HG02885 (cell line): ENCODE data around the gene CCSER1.
"Not testable (repeated sequence)": the region's sequence is repeated elsewhere in the genome, so short reads cannot be mapped to it uniquely, and the experiment has no call there.

Source experiments
- ATAC-seq: cut with Tn5 transposase; IDR thresholded peaks from one replicate; pipeline ENCODE4 v1.9.1; 2021; ENCODE audit warnings: mild to moderate bottlenecking; ENCODE audit not compliant: unreplicated experiment, poor library complexity

CCSER1 gene

GRCh38 chr4:90274175-90274574, 147.0 kb downstream of the CCSER1 start:
- no peak for ATAC-seq

GRCh38 chr4:90280954-90281353, 153.8 kb downstream of the CCSER1 start:
- ATAC-seq, result no peak

DNA sequence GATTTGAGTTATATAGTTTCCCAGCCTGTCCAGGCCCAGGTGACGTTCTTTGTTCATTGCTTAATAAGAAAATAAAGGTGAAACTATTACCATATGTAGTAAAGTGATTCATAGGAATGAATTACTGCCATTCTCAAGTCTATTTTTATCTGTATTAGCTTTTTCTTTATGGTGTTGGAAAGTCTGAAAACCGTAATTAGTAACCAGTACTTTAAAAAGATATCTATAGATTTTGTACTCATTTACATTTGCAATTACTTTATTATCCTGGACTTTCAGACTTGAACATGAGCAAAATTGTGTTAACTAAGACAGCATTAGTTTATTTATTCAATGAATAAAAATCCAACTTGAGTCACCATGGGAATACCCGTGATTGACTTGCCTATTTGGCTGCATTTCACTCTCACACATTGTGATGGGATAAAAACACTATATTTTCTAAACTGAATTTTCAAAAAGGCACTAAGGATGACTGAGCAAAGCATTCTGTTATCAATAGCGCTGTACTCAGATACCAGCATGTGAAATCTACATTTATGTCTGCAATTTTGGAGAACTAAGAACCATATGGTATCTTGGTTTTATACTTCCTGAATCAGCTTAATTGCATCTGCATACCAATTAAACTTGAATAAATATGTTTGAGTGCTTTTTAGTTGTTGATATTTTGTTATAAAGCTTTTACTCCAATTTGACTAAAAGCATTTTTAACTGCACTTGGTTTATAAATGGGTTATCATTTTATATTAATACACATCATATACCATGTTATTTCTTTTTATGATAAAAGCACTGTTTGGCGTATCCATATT, 154.6 kb downstream of the CCSER1 start:
- ATAC-seq, result no peak

GRCh38 chr4:90290345-90290744, 163.2 kb downstream of the CCSER1 start:
- no peak for ATAC-seq

- no peak for ATAC-seq
These were observed 165.2 kb downstream of the CCSER1 start for GRCh38 chr4:90292438-90292837.

DNA sequence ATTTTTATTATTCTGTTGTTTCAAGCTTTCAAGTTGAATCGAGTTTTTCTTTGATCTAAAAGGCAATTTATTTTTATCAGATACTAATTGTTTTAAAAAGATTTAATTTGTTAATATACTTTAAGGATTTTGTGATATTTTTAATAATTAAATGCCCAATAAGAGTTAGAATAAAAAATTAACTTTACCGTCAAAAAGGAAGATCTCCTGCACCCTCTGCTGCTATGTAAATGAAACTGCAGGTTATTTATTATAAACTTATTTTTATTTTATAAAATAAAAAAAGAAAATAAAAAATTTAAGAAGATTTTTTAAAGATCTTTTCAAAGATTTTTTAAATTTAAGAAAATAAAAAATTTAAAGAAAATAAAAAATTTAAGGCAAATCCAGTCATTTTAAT, 166.1 kb downstream of the CCSER1 start:
- no peak for ATAC-seq

DNA sequence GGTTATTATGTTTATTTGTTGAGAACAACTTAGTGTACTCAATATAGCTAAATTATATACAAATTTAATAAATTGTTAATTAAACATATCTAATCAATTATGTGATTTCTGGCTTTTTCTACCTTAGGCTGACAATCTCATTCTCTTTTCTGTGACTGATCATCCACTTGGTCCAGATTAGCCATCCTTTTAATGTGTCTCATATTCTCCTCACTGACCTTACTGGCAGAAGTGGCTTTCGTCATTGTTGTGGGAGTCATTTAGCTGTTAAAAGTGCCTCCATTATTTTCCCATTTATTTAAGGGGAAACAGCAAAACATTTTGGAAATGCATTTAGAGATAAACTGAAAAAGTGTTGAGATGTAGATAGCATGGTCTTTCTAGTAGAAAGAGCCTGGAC, 172.2 kb downstream of the CCSER1 start:
- no peak for ATAC-seq

DNA sequence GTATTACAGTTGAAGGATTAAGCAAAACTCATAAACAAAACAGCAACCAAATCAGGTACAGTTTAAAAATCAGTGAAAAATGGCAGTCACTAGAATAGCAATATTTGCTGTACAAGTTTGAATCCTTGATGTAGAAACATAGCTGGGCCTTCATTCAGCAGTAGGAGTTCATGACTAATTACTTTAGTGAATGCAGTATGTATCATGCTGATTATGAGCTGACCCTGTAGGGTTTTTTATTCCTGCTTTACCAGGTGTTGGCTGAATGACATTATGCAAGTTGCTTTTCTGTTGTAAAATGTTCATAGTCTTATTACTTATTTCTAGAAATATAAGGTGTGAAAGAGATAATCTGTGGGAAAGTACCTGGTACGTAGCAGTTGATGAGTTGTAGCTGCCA, 179.6 kb downstream of the CCSER1 start:
- ATAC-seq, result no peak

- not testable (repeated sequence) for ATAC-seq
These were observed 189.9 kb downstream of the CCSER1 start for GRCh38 chr4:90317140-90317539.

GRCh38 chr4:90317785-90318184, 190.6 kb downstream of the CCSER1 start:
- no peak for ATAC-seq

- ATAC-seq, result no peak
These were observed 191.0 kb downstream of the CCSER1 start for GRCh38 chr4:90318193-90318592.

DNA sequence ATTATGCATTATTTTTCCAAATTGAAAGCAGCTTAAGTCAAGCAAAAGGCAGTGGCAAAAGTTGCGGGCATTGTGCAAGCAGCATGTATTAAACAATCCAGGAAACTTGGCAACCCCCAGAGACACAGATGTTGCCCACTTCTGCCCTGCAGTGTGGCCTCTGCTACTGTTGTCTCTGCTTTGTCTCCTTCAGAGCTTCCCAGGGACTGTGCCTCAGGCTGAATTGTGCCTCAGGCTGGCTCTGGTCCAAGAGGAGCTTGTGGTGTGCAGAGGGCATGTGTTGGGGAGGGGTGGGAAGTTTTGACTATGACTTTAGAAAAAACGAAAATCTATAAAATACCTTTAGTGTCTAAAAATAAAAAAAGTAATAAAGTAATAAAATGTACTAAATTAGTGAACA, 201.4 kb downstream of the CCSER1 start:
- ATAC-seq, result no peak

DNA sequence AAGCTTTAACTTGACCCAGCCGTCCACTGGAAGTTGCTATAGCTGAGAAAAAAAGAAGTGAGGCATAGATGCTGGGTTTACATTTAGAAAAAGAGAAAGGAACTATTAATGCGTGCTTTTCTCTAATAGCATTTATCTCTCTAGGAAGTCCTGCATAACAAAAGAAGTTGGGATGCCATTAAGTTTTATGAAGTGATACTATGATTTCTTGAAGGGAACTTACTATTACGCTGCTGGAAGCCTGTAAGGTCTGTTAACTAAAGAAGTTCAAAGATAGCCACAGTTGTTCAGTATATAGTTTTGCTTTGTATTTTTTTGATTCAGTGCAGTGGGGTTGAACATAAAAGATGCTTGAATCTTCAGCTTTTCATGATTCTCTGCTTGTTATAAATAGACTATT, 203.4 kb downstream of the CCSER1 start:
- no peak for ATAC-seq

- ATAC-seq, result no peak
These were observed 218.5 kb downstream of the CCSER1 start for GRCh38 chr4:90345549-90346215.

DNA sequence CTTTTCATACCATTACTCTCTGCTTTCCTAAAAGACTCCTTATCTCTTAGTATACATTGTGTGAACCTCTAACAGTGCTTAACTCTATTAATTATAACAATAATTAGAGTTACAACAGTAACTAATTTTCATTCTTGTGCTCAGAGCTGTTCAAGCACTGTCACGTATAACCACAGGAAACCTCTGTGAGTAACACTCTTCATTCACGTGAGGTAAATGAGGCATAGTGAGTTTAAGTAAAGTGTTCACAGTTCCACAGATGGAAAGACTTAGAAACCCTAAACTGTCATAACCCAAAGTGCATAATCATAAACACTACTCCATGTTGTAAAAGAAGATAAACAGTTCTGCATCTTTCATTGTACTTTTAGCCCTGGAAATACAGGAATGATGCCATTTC, 222.4 kb downstream of the CCSER1 start:
- ATAC-seq, result no peak

- ATAC-seq, result peak; percentile 58
These were observed 230.0 kb downstream of the CCSER1 start for GRCh38 chr4:90357117-90357710.

- ATAC-seq, result no peak
These were observed 247.9 kb downstream of the CCSER1 start for GRCh38 chr4:90375081-90375480.

- no peak for ATAC-seq
These were observed 266.0 kb downstream of the CCSER1 start for GRCh38 chr4:90393215-90393614.

GRCh38 chr4:90403781-90404180, 276.6 kb downstream of the CCSER1 start:
- no peak for ATAC-seq

GRCh38 chr4:90407897-90408296, 280.7 kb downstream of the CCSER1 start:
- not testable (repeated sequence) for ATAC-seq

- ATAC-seq, result not testable (repeated sequence)
These were observed 285.6 kb downstream of the CCSER1 start for GRCh38 chr4:90412786-90413185.
